HepG2 (cell line): ENCODE measurements around the gene ZFAND4. TPM values are rescaled to one million over a fixed set of nuclear protein-coding genes. Genes with fewer than 3 reads are reported as not detected.
A peak's percentile ranks its signal among the peaks of the same experiment; 100 is the strongest.

Experiments used
- ATAC-seq: fragments of 200-7000 bp; cut with Tn5 transposase; 3 replicates; pipeline ENCODE4 v1.9.1; 2020; ENCODE audit warnings: mild to moderate bottlenecking, moderate library complexity
- BruUV-seq: library from RNA; stranded (reverse); fragments of 400-500 nt; replicated peaks from 2 replicates; lab custom pipeline; 2021; lab: Mats Ljungman, UMichigan
- CTCF ChIA-PET: fragments of 300-600 bp; formaldehyde crosslinking; extraction: SDS; loops from one replicate; lab custom pipeline; 2021; ENCODE audit warnings: low total read pairs, inconsistent platforms, low intra/inter-chr PET ratio; lab: Yijun Ruan, JAX
- POLR2A ChIA-PET: fragments of 350-600 bp; sonication (Branson Sonifier 250); formaldehyde crosslinking; loops from one replicate; lab custom pipeline; 2020; ENCODE audit warnings: antibody characterized with exemption, inconsistent platforms; lab: Yijun Ruan, JAX
- DNase-seq: peaks from one replicate; pipeline ENCODE4 v3.0.0-alpha.2; 2015; ENCODE audit warnings: low spot score
- FAIRE-seq: peaks from 3 replicates; lab custom pipeline; 2011; peaks lifted over from hg19 to GRCh38; lab: Jason Lieb, UNC
- H2AFZ ChIP-seq: one replicate; pipeline ENCODE4 v1.6.1; 2011; ENCODE audit warnings: low read length, inconsistent platforms
- H3K27ac ChIP-seq: fragments of 300-600 bp; 3 replicates; pipeline ENCODE4 v1.8.0; 2011; ENCODE audit warnings: mixed run types, mild to moderate bottlenecking, mixed read lengths, low read length, inconsistent platforms; ENCODE audit not compliant: insufficient read depth; ENCODE audit errors: extremely low read length
- H3K27me3 ChIP-seq, 2 experiments: fragments of 200-600 bp in 1 of 2; 2 replicates in 1 of 2; 3 replicates in 1 of 2; pipeline versions ENCODE4 v1.6.0 to v1.8.0; 2011; ENCODE audit warnings: low read length in 2 of 2, mild to moderate bottlenecking in 2 of 2, moderate library complexity in 2 of 2, inconsistent platforms in 1 of 2; ENCODE audit not compliant: insufficient read depth in 2 of 2, control insufficient read depth in 1 of 2
- H3K36me3 ChIP-seq, 2 experiments: fragments of 200-600 bp in 1 of 2; replicated peaks in 1 of 2; 2 replicates in 1 of 2; 3 replicates in 1 of 2; pipeline versions ENCODE4 v1.5.1 to v1.8.0; 2011; ENCODE audit warnings: low read length in 2 of 2, inconsistent platforms in 1 of 2; ENCODE audit not compliant: insufficient read depth in 2 of 2, control insufficient read depth in 1 of 2
- H3K4me1 ChIP-seq: 2 replicates; pipeline ENCODE4 v1.5.1; 2012; ENCODE audit warnings: low read length, inconsistent platforms; ENCODE audit not compliant: insufficient read depth
- H3K4me2 ChIP-seq: 2 replicates; pipeline ENCODE4 v1.6.0; 2011; ENCODE audit warnings: low read depth, low read length, inconsistent platforms
- H3K4me3 ChIP-seq, 3 experiments: fragments of 200-600 bp in 1 of 3; sonication (generic), shearing (Covaris generic) in 1 of 3; replicated peaks in 1 of 3; 2 replicates each; pipeline ENCODE4 v1.5.1; 2011 to 2016; ENCODE audit warnings: low read length in 3 of 3, inconsistent platforms in 2 of 3, low read depth in 2 of 3, mild to moderate bottlenecking in 2 of 3, control low read depth in 1 of 3, mixed read lengths in 1 of 3; ENCODE audit not compliant: insufficient read depth in 1 of 3
- H3K79me2 ChIP-seq: one replicate; pipeline ENCODE4 v1.6.1; 2011; ENCODE audit warnings: low read length, inconsistent platforms; ENCODE audit not compliant: insufficient read depth
- H3K9ac ChIP-seq: 2 replicates; pipeline ENCODE4 v1.6.0; 2011; ENCODE audit warnings: mild to moderate bottlenecking, low read depth, low read length, inconsistent platforms; ENCODE audit not compliant: insufficient read depth
- H3K9me3 ChIP-seq: 2 replicates; pipeline ENCODE4 v1.5.1; 2012; ENCODE audit warnings: mild to moderate bottlenecking, low read length
- H4K20me1 ChIP-seq: 2 replicates; pipeline ENCODE4 v1.6.0; 2011; ENCODE audit warnings: inconsistent platforms, mild to moderate bottlenecking, low read length, moderate library complexity; ENCODE audit not compliant: insufficient read depth
- CSRNP1 ChIP-seq: sonication (generic); formaldehyde crosslinking; IDR thresholded peaks from 2 replicates; pipeline ENCODE4 v1.8.1; 2023; ENCODE audit warnings: mild to moderate bottlenecking, missing genetic modification reagents
- ZNF564 ChIP-seq: sonication (generic); formaldehyde crosslinking; IDR thresholded peaks from 2 replicates; pipeline ENCODE4 v1.8.1; 2023; ENCODE audit warnings: mild to moderate bottlenecking, missing genetic modification reagents
- WGBS: methylation state at CpG from one replicate; pipeline ENCODE4 v1.1.6; 2017; ENCODE audit warnings: low lambda C conversion rate; 5-methylcytosine and 5-hydroxymethylcytosine counted together
- in situ Hi-C: cut with HindIII; loops from 2 replicates; pipeline ENCODE4 v1.10.0; 2017; ENCODE audit warnings: low pct_unique_long_range_greater_than_20kb; ENCODE audit not compliant: extremely low pct_ligation_motif_present
- intact Hi-C: fragments of 100-400 bp; cut with micrococcal nuclease; formaldehyde crosslinking; loops from one replicate; pipeline ENCODE4 v1.10.0; 2022; ENCODE audit not compliant: unreplicated experiment
- polyA plus RNA-seq, 8 experiments: library from polyadenylated mRNA; depleted of rRNA in 3 of 8; stranded (reverse) in 7 of 8; unstranded in 1 of 8; fragments of >200 nt; fragmentation: Illumina TruSeq in 4 of 8; extraction: Trizol in 4 of 8; gene quantifications; 2 replicates each; pipeline versions ENCODE4 v1.2.1 to v1.2.3, GENCODE V29; 2011 to 2016; ENCODE audit warnings: low read depth in 4 of 8, missing spikeins in 1 of 8, mixed read lengths in 1 of 8; ENCODE audit not compliant: insufficient read depth in 1 of 8
- total RNA-seq, 5 experiments: library from RNA; depleted of rRNA; stranded (reverse); fragments of >200 nt; fragmentation: Illumina TruSeq; extraction: Trizol; gene quantifications; 2 replicates each; pipeline ENCODE4 v1.2.3, GENCODE V29; 2016; ENCODE audit warnings: low read depth in 1 of 5
- TF ChIP-seq, protein P1 (sequence below): sonication (generic); formaldehyde crosslinking; IDR thresholded peaks from 2 replicates; pipeline ENCODE4 v1.5.0; 2020; ENCODE audit warnings: missing genetic modification reagents

The ZFAND4 gene
- total and polyA plus RNA-seq, 2 of the 13 experiments (the other 11 are each of a cell fraction or from before 2014, with no cell fraction given), result 2.9 to 9.2 TPM

- Histone ChIP-seq H3K4me1 (peaks cover 34% of the 10 kb centered on the region), H3K9me3 (no peaks in the 10 kb centered on the region), H3K4me3 (no peak overlapping the region), H4K20me1 (no peaks in the 10 kb centered on the region), H3K27me3 (no peaks in the 10 kb centered on the region; a peak in 1 of 5 replicates), H3K36me3 (no peaks in the 10 kb centered on the region), H3K4me2 (no peak overlapping the region), H3K9ac (no peak overlapping the region), H2AFZ (no peak overlapping the region), H3K27ac (no peak overlapping the region), H3K79me2 (no peaks in the 10 kb centered on the region)
- peak; percentile 38; the same call in 1 of the 3 replicates for ATAC-seq
- TF ChIP-seq CSRNP1 (no peak), ZNF564 (CRISPR knock-in tag) (no peak)
- TF ChIP-seq, protein P1, sequence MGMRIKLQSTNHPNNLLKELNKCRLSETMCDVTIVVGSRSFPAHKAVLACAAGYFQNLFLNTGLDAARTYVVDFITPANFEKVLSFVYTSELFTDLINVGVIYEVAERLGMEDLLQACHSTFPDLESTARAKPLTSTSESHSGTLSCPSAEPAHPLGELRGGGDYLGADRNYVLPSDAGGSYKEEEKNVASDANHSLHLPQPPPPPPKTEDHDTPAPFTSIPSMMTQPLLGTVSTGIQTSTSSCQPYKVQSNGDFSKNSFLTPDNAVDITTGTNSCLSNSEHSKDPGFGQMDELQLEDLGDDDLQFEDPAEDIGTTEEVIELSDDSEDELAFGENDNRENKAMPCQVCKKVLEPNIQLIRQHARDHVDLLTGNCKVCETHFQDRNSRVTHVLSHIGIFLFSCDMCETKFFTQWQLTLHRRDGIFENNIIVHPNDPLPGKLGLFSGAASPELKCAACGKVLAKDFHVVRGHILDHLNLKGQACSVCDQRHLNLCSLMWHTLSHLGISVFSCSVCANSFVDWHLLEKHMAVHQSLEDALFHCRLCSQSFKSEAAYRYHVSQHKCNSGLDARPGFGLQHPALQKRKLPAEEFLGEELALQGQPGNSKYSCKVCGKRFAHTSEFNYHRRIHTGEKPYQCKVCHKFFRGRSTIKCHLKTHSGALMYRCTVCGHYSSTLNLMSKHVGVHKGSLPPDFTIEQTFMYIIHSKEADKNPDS (CRISPR knock-in tag), result no peak
- FAIRE-seq, result no peak
- POLR2A ChIA-PET, result no interaction called here
- BruUV-seq, result no TSS peak
- CTCF ChIA-PET, result no interaction called here
- intact Hi-C loops (no loop called here), in situ Hi-C loops (no loop called here)
- DNase-seq, result no peak
- 70% methylated on average over 3 of the region's 3 CpGs for WGBS
These were observed 70.4 kb downstream of the ZFAND4 start for GRCh38 chr10:45602082-45602730.
